HT-29 (cell line): ENCODE measurements around the gene TMC2. TPM values are rescaled to one million over a fixed set of nuclear protein-coding genes. Genes with fewer than 3 reads are reported as not detected.
A peak's percentile ranks its signal among the peaks of the same experiment; 100 is the strongest.

Source experiments
- DNase-seq: peaks from one replicate; pipeline ENCODE4 v3.0.0-alpha.2; 2015; ENCODE audit warnings: low spot score
- total RNA-seq: library from RNA; depleted of rRNA; stranded (reverse); fragments of >200 nt; shearing (Covaris generic); gene quantifications from 2 replicates; pipeline ENCODE4 v1.2.3, GENCODE V29; 2014

The TMC2 gene
- total RNA-seq, 1 experiment from 2014 or later, result not detected

DNA sequence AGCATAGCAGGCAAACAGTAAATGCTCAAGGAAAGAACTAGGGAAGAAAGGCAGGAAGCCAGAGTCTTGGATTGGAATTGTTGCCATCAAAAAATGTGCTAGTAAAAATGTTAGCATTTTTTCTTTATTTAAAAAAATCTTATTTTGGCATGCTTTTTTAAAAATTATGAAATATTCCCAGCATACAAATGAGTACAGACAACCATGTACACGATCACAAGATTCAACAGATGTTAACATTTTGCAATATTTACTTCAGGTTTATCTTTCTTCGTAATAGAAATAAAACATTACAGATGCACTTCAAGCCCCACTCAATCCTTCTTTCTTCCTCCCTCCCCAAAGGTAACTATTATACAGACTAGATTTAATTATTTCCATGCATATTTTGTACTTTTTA lies 88.7 kb downstream of the TMC2 start:
- no peak for DNase-seq

DNA sequence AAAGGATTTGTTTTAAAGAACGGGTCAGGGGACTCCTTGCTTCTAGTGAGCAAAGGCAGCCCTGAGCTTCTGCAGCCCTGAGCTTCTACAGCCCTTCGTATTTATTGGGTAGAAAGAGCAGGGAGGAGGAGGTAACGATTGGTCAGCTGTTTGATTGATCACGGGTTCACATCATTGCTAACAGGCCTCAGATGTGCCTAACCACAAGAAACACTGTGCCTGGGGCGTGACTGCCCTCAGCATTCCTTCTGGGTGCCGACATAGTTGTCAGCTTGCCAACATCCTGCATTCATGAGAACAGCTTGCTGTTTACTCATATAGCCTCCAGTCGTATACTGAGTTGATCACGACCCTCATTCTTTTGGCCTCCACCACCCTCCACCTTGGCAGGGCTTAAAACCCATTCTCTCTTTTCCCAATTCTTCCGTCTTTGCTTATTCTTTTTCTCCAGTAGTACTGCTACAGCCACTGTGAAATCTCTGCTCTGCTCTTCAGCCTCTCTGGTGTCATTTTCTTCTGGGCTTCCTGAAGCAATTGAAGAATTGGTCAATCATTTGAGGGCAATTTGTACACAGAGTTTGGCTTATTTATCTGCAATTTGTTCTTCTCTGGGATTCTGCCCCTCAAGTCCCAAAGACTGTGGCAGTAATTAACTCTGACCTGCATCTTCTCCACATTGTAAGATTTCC lies 90.6 kb downstream of the TMC2 start:
- peak; percentile 40 for DNase-seq

DNA sequence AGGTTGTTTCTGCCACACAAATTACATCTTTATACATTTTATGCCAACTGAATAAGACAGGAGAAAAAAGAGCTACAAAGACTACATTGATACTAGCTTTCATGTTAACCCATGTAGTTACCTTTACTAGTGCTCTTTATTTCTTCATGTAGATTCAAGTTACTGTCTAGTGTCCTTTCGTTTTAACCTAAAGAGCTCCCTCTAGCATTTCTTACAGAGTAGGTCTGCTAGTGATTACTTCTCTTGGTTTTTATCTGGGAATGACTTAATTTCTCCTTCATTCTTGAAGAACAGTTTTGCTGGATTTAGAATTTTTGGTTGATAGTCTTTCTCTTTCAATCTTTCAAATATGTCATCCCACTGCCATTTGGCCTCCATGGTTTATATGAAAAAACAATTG lies 94.9 kb downstream of the TMC2 start:
- peak; percentile 29 for DNase-seq

DNA sequence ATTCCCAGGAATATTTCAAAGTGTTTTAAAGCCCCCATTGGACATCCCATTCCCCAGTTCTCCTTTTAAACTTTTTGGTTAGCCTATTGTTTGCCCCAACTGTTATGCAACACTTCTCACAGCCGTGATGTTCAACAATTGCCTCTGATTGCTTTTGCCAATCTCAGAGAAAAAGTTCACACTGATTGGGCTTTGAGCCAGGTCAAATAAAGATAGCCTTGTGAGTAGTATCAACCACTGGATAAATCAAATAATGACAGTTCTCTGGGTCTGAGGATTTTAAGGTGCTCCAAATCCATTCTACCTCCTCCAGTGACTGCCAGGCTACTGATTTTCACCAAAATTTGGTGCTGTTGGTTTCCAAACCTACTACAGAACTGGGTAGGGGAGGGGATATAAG lies 97.0 kb downstream of the TMC2 start:
- no peak for DNase-seq

DNA sequence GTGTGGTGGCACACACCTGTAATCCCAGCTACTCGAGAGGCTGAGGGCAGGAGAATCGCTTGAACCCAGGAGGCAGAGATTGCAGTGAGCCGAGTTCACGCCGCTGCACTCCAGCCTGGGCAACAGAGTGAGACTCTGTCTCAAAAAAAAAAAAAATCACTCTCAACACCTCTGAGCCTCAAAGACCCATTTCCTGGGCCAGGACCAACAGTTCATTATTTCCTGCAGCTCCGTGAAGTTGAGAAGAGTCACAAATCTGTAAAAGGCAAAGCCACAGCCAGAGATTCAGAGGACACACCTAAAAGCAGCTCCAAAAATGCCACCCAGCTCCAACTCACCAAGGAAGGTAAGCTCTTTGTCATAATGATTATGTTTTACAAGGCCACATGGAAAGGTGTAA lies 100.9 kb downstream of the TMC2 start:
- DNase-seq, result no peak

DNA sequence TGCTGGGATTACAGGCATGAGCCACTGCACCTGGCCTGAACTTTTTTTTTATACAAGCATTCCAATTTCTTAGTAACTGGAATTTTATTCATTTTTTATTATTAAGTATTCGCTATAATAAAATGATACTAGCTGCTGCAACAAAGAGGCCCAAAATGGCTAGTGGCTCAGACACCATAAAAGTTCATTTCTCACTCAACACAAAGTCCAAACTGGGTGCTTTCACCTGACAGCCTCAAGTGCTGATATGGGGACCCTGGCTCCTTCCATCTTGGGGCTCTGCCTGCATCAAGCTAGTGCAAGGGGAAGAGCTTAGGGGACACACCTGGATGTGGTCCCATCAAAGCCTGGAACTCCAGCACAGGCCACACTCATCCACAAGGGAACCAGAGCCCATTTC lies 103.9 kb downstream of the TMC2 start:
- DNase-seq, result no peak

DNA sequence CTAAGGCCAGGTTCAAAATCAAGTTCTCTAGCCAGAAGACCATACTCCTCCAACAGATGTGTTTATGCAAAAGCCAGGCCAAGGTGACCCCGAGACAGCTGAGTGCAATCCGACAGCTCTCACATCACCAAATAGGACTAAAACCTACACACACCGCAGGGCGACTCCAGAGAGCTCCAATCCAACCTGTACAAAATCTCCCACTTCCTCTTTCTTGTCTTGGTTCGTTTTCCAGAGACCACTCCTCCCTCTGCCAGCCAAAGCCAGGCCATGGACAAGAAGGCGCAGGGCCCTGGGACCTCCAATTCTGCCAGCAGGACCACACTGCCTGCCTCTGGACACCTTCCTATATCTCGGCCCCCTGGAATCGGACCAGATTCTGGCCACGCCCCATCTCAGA lies 104.5 kb downstream of the TMC2 start:
- DNase-seq, result no peak

DNA sequence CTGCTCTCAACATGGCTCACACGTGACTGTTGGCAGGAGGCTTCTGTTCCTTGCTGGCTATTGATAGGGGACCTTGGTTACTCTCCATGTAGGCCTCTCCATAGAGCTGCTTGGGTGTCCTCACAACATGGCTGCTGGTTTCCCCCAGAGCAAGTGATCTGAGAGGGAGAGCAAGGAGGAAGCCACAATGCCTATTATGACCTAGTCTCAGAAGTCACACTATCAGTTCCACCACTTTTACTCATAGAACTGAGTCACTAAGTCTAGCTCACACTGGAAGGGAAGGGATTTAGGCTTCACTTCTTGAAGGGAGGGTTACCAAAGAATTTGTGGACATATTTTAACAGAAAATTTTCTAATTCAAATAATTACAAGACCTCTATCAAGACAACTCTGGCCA lies 107.3 kb downstream of the TMC2 start:
- no peak for DNase-seq

DNA sequence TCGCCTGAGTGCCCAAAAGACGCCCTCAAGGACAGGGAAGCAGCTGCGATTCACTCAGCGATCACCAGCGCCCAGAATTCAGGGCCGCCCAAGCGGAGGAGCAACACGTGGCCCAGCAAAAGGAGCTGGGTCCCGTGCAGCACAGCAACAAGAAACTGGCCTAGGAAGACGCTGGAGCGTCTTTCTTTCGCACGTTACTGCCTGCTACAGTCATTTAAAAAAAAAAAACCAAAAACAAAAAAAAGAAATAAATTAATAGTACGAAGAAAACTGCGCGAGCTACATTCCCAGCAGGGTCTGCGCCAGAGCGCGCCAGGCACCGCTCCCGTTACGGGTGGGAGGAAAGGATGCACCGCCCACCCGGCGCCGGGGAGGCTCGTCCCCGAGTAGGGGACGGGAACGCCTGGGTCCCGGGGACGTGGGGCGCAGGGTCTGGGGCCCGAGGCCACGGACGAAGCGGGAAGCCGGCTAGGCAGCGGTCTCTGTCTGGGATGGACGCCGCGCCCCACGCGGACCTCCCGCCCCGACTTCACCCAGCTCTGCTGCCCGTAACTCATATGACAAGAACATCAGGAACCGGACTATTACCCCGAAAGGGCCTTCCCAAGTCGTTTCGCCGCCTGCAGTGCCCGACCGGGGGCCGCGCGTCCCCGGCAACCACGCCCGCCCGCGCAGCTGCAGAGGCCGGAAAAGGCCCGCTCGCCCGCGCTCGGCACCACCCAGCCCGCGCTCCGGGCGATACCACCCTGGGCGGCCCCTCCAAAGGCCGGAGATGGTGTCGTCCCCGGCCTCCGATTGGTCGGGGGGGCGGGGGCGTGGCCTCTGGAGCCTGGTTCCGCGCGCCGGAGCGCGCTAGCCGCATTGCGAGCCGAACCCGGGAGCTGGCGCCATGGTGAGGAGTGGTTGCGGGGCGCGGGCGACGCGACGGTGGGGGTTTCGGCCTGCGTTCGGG lies 115.7 kb downstream of the TMC2 start, which contains the start of gene NOP56:
TSS of gene NOP56 (plus strand) at position 861 of the 952 bp plus-strand sequence. CDS start at position 890, 29 bp downstream.
- peak; percentile 90 for DNase-seq

DNA sequence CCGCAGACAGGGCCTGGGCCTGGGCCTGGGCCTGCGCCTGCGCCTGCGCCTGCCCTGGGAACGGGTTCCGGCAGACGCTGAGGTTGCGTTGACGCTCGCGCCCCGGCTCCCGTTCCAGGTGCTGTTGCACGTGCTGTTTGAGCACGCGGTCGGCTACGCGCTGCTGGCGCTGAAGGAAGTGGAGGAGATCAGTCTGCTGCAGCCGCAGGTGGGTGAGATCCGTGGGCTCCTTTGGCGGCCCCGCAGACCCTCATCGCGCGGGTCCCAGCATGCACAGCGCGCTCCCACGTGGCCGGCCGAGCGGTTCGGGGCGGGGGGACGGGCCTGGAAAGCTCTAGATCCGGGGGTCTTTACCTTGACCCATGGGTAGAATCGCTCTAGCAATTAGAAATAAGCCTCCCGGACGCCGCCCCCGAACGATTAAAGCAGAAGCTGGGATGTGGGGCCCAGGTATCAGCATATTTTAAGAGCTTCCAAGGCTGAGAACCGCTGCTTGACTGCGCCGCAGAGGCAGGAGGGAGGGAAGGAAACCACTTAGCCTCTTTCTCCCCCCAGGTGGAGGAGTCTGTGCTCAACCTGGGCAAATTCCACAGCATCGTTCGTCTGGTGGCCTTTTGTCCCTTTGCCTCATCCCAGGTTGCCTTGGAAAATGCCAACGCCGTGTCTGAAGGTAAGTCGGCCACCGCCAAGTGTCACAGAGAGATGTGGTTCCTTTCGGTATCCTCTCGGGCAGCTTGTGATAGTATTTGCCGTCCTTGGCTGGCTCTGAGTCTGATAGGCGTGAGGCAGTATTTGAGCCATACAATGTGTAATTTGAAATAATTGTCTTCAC lies 116.6 kb downstream of the TMC2 start:
- peak; percentile 18 for DNase-seq

DNA sequence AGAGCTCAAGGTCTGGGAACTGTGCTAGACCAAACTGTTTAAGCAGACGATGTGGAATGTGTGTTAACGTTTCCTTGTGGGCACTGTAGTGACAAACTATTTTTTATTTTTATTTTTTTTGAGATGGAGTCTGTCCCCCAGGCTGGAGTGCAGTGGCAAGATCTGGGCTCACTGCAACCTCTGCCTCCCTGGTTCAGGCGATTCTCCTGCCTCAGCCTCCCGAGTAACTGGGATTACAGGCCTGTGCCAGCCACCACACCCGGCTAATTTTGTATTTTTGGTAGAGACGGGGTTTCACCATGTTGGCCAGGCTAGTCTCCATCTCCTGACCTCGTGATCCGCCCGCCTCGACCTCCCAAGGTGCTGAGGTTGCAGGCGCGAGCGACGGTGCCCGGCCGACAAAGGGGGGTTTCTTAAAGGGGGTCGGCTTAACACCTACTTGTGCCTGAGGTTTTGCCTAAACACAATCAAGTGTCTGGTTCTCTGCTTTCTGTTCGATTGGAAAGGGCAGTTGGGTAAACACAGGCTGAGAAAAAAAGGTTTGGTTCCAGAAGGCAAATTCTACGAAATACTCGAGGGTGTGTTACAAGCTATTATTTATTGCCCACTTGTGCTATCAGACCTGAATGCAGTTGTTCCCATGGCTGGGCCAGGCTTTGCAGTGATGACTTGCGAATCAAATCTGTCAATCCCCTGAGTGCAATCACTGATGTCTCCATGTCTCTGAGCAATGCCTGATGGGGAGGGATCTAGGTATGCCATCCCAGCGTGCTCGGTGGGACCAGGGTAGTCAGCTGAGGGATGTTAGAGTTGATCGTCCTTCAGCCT lies 117.4 kb downstream of the TMC2 start:
- no peak for DNase-seq

DNA sequence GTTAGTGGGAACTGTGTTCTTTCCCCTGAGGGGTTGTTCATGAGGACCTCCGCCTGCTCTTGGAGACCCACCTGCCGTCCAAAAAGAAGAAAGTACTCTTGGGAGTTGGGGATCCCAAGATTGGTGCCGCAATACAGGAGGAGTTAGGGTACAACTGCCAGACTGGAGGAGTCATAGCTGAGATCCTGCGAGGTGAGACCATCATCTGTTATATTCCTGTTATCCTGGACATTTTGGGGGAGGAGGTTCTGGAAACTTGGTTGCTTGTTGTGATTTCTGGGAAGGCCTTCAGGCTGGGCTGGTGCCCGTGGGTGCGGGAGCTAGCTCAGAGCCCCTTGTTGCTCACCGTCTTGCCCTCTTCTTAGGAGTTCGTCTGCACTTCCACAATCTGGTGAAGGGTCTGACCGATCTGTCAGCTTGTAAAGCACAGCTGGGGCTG lies 118.0 kb downstream of the TMC2 start:
- DNase-seq, result no peak

DNA sequence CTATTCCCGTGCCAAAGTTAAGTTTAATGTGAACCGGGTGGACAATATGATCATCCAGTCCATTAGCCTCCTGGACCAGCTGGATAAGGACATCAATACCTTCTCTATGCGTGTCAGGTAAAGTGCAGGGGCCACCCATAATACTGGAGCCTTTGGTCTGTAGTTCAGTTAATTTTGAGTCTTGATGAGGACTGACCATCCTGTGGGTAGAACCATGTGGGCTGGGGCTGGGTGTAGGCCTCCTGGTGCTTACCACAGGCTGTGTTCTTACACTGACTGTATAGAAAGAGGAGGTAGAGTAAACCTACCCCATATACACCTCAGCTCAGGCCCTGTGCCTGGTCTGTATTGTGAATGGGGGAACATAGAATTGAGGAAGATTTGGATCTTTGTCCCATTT lies 118.5 kb downstream of the TMC2 start:
- no peak for DNase-seq

DNA sequence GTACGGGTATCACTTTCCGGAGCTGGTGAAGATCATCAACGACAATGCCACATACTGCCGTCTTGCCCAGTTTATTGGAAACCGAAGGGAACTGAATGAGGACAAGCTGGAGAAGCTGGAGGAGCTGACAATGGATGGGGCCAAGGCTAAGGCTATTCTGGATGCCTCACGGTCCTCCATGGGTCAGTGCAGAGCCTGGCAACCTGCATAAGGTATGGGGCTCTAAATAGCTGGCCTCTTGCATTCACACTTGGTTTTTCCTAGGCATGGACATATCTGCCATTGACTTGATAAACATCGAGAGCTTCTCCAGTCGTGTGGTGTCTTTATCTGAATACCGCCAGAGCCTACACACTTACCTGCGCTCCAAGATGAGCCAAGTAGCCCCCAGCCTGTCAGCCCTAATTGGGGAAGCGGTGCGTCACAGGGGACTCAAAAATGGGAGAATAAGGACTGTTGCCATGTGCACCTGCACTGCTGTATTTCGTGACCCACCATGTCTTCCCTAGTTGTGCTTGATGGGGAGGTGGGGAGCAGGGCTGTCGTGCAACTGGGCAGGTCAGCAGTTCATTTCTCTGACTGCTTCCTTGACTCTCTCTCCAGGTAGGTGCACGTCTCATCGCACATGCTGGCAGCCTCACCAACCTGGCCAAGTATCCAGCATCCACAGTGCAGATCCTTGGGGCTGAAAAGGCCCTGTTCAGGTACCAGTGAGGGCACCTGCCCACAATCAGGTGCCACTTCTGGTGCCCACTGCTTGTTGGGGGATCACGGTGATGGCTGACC lies 119.2 kb downstream of the TMC2 start:
- DNase-seq, result no peak

DNA sequence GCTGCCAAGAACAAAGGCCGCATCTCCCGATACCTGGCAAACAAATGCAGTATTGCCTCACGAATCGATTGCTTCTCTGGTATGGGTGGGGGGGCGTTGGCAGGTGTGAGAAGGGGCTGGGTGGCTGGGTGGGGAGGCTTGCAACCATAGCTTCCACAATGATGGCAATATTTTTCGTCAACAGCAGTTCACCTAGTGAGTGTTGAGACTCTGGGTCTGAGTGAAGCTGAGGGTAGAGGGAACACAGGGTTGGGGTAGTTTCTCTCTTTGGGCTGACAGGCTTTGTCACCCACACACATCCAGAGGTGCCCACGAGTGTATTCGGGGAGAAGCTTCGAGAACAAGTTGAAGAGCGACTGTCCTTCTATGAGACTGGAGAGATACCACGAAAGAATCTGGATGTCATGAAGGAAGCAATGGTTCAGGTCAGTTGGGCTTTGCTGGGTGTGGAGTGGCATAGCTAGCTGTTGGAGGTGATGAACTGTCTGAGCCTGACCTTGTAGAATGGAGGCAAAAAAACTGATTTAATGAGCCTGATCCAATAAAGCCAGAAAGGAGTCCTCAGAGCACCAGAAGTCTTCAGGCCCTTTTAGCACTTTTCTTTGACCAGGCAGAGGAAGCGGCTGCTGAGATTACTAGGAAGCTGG lies 120.2 kb downstream of the TMC2 start:
- no peak for DNase-seq

DNA sequence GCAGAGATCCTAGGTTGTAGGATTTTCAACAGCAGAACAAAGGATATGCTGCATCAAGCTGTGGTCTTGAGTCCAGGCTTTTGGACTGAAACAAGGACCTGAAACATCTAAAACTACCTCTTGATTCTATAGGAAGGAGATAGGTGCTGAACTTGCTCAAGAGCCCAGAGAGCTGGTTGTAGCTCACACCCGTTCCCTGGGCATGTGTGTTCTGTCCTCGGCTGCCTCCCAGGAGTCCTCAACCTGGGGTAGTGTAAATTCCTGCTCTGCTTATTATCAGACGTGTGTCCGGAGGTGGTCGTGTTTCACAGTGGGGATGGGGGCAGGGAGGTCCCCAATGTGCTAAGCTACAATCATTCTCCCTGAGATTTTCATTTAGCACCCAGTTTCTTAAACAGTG lies 120.9 kb downstream of the TMC2 start:
- DNase-seq, result no peak

DNA sequence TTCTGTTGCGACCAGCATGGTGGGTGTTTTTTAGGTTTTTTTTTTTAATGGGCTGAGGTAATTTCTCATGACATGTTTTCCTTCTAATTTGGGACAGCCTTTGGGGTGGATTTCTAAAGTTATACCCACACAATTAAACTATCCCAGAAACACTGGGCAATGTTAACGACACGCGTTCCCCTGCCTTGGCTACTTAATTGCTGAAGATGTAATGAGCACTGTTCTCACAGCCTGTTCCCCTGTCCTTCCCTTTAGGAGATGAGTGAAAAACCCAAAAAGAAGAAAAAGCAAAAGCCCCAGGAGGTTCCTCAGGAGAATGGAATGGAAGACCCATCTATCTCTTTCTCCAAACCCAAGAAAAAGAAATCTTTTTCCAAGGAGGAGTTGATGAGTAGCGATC lies 121.3 kb downstream of the TMC2 start:
- no peak for DNase-seq

DNA sequence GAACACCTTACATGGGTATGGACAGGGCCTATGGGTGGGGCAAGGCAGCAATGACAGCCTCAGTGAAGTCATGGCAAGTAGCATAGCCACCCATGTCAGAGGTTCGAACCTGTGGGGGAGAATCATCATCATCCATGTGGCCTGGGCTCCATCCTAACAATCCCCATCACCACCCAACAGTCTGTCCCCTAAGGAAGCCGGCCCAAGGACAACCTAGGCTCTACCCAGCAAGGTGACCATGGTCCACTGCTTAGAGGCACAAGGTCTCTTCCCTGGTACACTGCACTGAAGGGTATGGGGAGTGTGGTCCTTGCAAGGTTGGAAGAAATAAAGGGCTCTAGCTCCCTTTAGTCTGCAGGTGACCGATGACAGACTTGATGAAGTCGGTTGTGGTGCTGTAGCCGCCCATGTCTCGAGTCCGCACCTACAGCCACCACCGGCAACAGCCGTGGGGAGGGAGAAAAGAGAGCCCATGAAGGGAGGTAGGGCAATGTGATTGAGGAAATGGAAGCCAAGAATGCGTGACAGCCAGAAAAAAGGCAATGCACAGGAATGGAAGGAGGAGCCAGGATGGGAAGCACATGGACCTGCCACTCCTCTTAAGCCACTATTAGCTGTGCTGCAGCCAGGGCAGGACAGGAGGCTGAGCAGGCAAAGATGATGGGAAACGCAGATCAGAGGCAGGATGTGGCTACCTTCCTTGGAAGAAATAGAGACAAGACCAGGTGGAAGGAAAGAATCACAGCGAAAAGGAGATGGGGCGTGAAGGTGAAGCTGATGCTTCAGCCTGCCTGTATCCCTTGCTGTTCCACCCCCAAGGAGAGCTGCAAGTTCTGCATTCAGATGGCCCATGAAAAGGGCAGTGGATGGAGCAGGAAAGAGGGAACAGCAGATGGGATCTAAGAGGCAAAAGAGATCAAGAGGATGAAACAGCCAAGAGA lies 122.3 kb downstream of the TMC2 start:
- peak; percentile 28 for DNase-seq
